HG03575 (cell line): ENCODE data around the gene PDGFD.

Experiments used
- ATAC-seq: cut with Tn5 transposase; IDR thresholded peaks from one replicate; pipeline ENCODE4 v1.9.1; 2021; ENCODE audit not compliant: unreplicated experiment, insufficient number of reproducible peaks, low FRiP score; ENCODE audit errors: extremely low read depth

The PDGFD gene

DNA sequence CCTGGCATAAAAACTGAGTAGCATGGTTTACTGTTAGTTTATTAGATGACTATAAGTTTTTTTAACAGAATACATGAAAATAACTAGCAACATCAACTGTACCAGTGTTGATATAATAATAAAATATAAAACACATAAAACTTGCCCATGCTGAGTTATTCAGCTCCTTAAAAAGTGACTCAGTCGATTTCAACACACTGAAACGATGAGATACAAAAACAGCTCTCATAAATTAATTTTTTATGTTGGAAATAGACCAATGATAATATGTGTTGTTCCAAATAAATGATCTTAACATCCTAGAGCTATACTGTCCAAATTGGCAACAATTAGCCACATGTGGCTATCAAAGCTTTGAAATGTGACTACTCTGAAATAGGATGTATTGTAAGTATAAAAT is 15.9 kb downstream of the PDGFD start:
- ATAC-seq, result no peak

DNA sequence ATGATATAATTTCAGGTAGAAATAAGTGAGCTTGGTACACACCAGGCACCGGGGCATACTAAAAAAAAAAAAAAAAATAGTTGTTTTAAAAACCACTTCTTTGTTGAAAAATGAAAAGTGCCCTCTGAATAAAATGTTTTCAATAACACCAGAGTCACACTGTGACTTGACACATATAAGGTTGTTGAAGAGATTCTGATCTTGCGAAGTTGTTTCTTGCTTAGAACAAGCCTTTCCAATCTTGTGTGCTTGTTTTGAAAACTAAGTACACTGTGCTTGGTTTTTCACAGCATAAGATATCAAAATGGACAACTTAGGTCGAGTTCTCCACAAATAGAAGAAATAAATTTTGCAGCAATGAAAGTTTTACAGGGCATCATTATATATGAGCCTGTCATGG is 17.0 kb downstream of the PDGFD start:
- no peak for ATAC-seq

DNA sequence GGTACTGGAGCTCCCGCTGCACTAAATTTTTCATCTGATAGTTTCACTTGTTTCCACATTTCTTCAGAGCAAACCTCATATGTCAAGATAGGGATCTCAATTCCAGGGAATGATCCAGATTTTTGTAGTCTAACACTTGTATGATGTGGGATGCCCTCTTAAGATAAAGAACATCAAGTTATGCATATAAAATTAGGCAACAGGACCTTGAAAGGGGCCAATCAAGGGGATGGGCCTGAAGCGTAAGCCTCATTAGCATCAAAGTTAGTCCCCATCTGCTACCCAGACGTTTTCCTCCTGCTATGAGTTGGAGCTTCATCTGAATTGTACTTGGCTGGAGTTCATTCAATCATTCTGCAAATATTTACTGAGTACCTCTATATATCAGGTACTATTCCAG is 17.5 kb downstream of the PDGFD start:
- no peak for ATAC-seq

DNA sequence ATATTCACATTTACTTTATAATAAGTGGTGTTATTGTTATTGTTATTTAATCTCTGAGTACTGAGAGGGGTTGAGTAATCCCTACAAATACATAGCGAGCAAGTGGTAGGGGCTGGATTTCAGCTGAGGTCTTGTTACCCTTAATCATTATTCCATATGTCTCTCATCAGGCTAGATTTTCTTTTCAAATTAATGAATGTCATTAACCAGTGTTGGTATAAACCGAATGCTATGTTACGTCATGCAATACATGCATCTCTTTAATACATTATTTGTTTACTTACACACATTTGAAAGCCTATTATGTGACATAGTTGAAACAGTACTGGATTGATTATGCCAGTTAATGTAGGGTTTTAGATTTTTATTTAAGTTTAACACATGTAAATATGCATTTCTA is 18.9 kb downstream of the PDGFD start:
- ATAC-seq, result no peak

DNA sequence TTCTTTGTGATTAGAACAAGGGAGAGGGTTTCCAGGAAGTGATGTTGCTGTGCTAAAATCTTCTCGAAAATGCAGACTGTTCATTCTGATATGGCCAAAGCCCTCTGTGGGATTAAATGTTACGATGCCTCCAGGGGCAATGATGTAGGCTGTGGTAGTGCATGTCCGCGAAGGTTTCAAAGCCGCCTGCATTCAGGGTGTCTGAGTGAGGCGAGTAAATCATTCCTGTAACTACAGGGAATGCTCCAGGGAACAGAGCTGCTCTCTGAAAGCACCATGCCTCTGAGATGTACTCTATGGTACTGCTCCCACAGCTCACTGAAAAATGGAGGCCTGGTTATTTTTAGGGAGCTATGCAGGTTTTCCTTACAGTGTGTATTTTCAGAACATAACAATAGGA is 21.2 kb downstream of the PDGFD start:
- ATAC-seq, result no peak

DNA sequence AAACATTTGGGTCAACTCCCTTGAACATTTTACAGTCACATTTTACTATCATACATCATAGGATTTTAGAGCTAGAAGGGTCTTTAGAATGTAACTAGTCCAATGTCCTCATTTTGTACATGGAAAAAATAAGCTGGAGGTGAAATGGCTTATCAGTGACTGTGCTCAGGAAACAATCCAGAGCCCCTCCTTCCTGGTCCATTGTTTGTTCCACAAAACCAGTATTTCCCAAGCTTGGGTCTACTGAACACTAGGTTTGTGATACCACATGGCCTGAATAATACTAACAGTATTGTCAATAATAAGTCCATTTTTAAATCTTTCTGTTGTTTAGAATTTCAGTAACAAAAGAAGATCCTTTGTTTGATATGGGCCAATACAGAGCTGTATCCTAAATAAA is 27.1 kb downstream of the PDGFD start:
- ATAC-seq, result no peak

DNA sequence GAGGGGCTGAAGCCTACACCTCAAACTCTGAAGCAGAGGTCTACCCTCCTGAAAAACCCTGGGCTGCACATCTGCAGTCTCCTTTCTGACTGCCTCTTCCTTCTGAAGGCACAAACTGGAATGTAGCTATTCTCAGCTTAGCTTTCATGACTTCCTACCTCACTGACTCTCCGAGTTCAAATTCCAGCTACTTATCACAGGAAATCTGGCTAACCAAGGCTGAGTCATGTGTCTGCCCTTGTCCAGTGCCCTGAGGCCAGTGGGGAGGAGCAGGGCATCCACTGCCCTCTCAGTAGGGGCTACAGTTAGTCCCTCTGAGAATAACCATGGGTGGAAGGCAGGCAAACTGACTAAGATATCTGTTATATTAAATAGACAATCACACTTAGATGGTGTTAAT is 29.2 kb downstream of the PDGFD start:
- ATAC-seq, result no peak

DNA sequence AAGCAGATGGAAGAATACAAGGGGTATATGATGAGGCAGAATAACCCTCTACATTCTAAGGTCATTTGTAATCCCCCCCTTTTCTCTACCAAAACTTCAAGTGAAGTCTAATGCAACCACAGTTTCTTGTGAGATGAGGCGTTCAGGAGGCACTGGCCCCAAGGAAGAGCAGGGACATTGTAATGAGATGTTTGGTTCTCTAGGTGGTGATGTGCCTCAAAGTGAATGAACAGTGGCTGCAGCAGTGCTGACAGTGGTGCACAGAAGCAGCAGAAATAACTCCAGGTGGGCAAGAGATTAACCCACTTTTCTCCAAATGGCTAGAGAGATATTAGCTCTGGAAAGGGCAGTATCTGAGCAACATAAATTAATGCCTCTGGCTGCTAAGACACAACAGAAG is 33.8 kb downstream of the PDGFD start:
- no peak for ATAC-seq

DNA sequence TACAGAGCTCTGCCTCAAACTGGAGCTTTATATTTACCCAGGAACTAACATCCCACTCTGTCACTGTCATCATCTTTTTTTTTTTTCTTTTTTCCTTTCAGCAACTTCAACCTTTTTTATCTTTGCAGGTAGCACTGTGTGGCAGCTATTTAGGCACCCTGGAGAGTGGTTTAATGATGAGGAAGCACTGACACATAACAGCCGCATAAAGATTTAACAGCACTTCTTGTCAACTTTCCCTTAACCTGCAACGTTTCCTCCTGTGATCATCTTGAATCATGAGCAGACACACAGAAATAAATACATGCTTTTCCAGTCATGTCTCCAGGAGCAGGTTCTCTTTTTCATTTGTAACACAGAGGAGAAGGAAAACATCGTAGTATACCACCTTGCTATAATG is 34.8 kb downstream of the PDGFD start:
- ATAC-seq, result no peak

DNA sequence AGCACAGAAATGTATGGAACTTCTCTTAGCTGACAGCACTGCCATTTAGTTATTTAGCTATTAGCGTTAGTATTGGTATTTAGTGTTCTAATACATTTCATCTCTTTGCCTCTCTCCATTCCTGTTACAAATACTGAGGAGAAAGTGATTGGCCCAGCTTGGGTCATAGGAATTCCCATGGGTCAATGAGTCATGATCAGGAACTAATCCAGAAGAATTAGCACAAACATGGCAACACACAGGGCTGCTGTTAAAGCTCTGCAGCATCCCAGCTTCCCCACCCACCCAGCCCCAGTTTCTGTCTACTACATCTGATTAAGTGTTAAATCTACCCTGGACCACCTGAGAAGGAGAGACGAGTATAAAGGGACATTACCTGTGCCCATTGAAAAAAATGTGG is 36.1 kb downstream of the PDGFD start:
- ATAC-seq, result no peak

DNA sequence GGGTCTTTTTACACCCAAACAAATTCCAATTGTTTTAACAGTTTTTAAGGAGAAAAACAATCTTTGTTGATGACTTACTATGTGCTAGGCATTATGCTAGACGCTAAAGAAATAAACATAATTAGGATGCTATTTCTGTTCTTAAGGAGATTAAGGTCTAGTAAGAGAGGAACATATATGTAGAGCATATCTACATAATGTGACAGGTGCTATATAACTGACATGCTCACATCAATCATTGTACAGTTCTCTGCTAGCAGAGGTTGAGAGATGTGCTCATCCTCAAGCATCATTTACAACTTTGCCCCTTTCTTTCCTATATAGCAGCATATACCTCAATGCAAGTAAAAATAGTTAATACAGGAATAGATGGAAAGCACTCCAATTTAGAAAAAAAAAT is 37.5 kb downstream of the PDGFD start:
- no peak for ATAC-seq

DNA sequence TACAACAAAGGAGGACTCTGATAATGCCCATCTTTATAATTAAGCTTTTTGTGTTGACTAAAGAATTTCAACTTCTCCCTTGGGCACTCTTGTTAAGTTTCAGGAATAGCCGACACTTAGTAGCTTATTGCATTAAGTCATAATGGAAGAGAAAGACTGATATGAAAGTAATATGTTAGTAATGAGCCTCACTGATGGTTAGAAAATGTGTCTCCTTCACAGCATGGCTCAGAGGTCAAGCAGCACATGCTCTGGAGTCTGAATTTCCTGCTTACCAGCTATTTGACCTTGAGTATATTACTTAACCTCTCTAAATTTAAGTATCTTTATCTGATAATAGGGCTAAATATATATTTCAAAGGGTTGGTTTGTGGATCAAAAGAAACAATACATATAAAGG is 39.0 kb downstream of the PDGFD start:
- ATAC-seq, result no peak

DNA sequence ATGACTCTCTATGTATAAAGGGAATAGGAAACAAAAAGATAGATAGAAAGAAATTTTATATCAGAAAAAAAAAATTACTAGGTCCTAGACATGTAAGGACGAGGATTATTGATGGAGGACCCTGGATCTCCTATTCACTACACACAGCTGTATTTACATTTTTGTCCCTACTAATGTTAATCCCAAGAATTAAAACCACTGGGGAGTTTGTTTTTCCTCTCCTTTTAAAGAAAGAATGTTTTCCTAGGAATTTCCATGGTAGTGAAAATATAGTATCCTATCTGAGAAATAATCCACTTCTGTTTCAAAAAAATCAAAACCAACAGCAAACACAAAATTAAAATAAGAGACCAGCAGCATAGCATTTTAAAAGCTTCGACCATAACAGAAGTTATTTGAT is 41.1 kb downstream of the PDGFD start:
- ATAC-seq, result no peak

DNA sequence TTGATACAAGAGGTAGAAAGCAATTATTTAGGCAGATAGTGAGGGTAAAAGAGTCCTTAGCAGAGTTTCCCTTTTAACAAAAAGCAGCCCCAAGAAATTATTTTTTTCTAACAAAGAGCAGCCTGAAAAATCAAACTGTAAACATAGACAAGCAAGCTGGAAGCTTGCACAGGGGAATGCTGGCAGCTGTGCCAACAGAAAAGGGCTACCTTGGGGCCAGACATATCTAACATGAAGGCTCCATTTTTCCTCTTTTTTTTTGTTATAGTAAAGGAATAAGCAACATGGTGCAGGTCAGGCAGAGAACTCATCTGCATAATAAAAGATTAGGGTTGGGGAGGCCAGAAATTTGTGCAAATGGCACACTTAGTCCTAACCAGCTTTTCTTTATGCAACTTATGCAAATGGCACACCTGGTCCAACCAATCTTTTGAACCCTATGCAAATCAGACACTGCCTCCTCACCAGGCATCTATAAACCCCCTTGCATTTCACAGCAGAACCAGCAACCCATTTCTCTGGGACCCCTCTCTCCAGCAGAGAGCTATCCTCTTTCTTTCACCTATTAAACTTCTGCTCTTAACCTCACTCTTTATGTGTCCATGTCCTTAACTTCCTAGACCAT is 41.8 kb downstream of the PDGFD start:
- ATAC-seq, result no peak

DNA sequence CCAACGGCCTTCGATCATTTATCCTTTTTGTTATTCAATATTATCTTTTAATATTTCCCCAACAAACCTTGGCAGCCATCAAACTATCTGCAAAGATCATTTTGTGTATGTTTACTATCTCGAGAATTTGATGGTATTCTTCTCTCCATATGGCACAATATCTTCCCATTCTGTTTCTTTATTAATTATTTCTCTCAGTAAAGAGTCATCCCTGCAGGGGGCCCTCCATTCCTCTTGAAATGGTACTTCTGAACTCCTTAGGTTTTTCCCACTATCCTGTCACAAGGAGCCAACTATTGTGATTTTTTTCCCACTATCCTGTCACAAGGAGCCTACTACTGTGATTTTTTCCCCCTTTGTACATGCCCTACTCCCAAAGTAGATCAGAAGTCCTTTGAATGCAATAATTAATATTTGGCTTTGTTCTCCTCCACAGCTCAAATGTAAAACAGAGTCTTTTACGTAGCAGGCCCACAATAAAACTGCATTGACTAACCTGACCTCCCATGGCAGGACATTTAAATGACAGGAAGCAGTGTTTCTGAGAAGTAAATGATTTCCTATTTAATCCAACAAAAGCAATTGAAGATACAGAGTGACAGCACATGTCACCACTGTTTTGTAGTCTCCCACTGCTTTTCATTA is 43.3 kb downstream of the PDGFD start:
- no peak for ATAC-seq

DNA sequence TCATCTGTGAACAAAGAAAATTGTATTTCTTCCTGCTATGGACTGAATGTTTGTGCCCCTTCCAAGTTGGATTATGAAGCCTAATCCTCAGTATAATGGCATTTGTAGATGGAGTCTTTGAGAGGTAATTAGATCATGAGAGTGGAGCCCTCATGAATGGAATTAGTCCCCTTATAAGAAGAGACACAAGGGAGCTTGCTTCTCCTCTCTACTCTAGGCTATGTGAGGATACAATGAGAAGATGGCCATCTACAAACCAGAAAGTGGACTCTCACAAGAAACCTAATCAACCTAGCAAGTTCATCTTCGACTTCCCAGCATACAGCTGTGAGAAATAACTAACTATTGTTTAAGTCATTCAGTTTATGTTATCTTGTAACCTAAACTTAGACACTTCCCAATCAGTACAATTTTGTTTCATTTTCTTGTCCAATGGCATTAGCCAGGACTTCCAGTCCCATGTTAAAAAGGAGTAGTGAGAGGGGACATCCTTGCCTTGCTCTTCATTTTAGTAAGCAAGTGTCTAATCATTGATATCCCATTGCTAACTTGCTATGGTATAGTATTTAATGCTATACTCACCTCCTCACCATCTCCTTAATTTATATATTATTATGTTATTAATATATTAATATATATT is 45.7 kb downstream of the PDGFD start:
- no peak for ATAC-seq

DNA sequence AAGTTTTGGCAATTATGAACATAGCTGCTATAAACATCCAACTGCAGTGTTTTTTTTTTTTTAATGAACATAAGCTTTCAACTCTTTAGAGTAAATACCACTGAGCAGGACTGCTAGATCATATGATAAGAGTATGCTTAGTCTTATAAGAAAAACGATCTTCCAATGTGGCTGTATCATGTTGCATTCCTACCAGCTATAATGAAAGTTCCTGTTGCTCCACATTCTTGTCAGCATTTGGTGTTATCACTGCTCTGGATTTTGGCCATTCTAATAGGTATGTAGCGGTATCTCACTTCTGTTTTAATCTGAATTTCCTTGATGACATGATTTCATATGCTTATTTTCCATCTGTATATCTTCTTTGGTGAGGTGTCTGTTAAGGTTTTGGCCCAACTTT is 50.4 kb downstream of the PDGFD start:
- no peak for ATAC-seq

DNA sequence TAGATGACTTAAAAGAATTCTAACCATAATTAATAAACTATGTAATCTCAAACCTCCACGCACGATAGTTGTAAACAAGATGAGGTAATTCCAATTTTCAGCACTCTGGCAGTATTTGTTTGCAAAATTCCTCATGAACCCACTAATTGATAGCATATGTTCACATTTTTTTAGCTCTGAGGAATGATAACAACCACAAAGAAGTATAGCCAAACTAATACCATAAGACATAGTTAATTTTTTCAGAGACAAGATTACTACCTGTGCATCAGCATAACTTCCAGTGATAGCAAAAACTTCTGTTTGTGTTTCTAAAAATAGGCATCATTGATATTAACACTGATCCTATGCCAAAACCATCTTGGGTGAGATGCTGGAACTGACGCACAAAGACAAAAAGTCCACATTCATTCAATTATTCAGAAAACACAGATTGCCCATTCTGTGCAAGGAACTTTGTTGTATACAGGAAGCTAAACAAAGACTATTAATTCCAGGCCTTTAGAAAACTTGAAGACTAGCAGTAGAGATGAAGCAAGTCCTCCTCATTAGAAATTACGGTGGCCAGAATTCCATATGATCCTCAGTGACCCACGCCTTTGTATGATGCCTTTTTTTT is 57.7 kb downstream of the PDGFD start:
- no peak for ATAC-seq

DNA sequence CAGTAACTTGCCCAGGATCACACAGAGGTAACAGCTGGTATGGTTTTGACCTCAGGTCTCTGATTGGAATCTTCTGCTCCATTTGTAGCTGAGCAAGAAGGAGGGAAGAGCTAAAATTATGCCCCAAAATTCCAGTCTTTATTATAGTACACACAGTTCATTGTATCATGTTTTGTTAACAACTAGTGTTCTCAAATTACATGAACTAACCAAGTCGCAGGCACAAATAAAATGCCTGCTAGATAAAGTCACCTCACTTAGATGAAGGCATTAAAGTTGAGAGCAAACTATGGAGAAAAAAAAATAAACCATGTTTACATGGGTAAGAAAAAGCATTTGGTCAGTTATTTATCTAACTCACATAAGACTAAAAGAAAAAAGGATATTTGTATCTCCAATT is 58.8 kb downstream of the PDGFD start:
- ATAC-seq, result no peak

DNA sequence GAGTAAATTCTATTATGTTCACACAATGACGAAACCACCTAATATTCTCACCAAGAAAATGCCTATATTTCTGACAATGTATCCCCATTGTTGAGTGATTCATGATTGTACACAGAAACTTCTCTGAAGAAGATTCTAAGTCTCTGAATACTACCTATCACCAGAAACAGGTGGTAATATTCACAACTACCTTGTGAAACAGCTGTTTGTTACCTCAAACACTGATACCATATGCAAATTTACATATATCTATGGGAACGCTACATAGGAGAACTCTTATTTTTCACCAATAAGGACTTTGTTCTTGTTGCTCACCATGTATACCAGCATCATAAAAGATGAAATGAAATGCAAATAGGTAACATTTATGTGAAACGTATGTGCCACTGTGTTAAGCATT is 59.3 kb downstream of the PDGFD start:
- ATAC-seq, result no peak
